ENCODE data around the gene HOXA11. TPM values are rescaled to one million over a fixed set of nuclear protein-coding genes. Genes with fewer than 3 reads are reported as not detected.
A peak's percentile ranks its signal among the peaks of the same experiment; 100 is the strongest.

The HOXA11 gene
- total RNA-seq, 1 donor from 2014 or later = not detected

- Histone ChIP-seq H3K27ac (replicated peaks) (no peak overlapping the region), H3K9me3 (replicated peaks) (no peaks in the 10 kb centered on the region), H3K36me3 (no peaks in the 10 kb centered on the region), H3K27me3 (ENCODE audit: low read depth) (peaks cover 100% of the 10 kb centered on the region), H3K4me1 (peaks cover 39% of the 10 kb centered on the region), H3K4me3 (peak overlapping the region; percentile 54)
- DNase-seq = peak; percentile 1
- no peak for TF ChIP-seq CTCF (IDR thresholded peaks at IDR 0.05; ENCODE audit: borderline replicate concordance)
- intact Hi-C loops (cut with micrococcal nuclease) = no loop called here
Observed at GRCh38 chr7:27166531-27167505, 18.2 kb downstream of the HOXA11 start.

- Histone ChIP-seq H3K4me3 (peak overlapping the region; percentile 54), H3K4me1 (peaks cover 44% of the 10 kb centered on the region), H3K27ac (replicated peaks) (no peak overlapping the region), H3K27me3 (ENCODE audit: low read depth) (peaks cover 100% of the 10 kb centered on the region), H3K36me3 (no peaks in the 10 kb centered on the region), H3K9me3 (replicated peaks) (no peaks in the 10 kb centered on the region)
- peak; percentile 9 for DNase-seq
- intact Hi-C loops (cut with micrococcal nuclease) = no loop called here
- TF ChIP-seq CTCF (IDR thresholded peaks at IDR 0.05; ENCODE audit: borderline replicate concordance) = no peak
Observed at GRCh38 chr7:27165996-27166530, 19.0 kb downstream of the HOXA11 start.

- H3K4me3 ChIP-seq = peak within 1 kb of the TSS; percentile 54
Observed at GRCh38 chr7:27165089-27165995, 19.7 kb downstream of the HOXA11 start, which contains the start of gene HOXA9. Gene HOXA9 (minus strand): TSS chr7:27165537. CDS start chr7:27165457, 80 bp downstream.

GRCh38 chr7:27164367-27165088 is 20.5 kb downstream of the HOXA11 start:
- DNase-seq = peak; percentile 14
- H3K4me3 ChIP-seq = peak overlapping the region; percentile 54
- H3K27ac ChIP-seq (replicated peaks) = no peak overlapping the region

More at GRCh38 chr7:27165089-27165995, 19.7 kb downstream of the HOXA11 start, which contains the start of gene HOXA9:
- Histone ChIP-seq H3K27ac (replicated peaks) (no peak within 1 kb of the TSS), H3K4me1 (peaks cover 52% of the 10 kb centered on the region), H3K9me3 (replicated peaks) (no peaks in the 10 kb centered on the region), H3K36me3 (no peaks in the 10 kb centered on the region), H3K27me3 (ENCODE audit: low read depth) (peaks cover 100% of the 10 kb centered on the region)
- peak; percentile 32 for DNase-seq
- TF ChIP-seq CTCF (IDR thresholded peaks at IDR 0.05; ENCODE audit: borderline replicate concordance) = no peak
- intact Hi-C loops (cut with micrococcal nuclease) = no loop called here

More at GRCh38 chr7:27164367-27165088, 20.5 kb downstream of the HOXA11 start:
- Histone ChIP-seq H3K27me3 (ENCODE audit: low read depth) (peaks cover 100% of the 10 kb centered on the region), H3K36me3 (no peaks in the 10 kb centered on the region), H3K9me3 (replicated peaks) (no peaks in the 10 kb centered on the region), H3K4me1 (peaks cover 49% of the 10 kb centered on the region)
- intact Hi-C loops (cut with micrococcal nuclease) = loop anchor here (5.0 kb wide), 1 partner anchor 792 kb away; no protein-coding TSS in a partner anchor
- no peak for TF ChIP-seq CTCF (IDR thresholded peaks at IDR 0.05; ENCODE audit: borderline replicate concordance)

Measured in left ventricle myocardium inferior (tissue), 1 donor.